ENCODE data around the gene HOXA7.

DNA sequence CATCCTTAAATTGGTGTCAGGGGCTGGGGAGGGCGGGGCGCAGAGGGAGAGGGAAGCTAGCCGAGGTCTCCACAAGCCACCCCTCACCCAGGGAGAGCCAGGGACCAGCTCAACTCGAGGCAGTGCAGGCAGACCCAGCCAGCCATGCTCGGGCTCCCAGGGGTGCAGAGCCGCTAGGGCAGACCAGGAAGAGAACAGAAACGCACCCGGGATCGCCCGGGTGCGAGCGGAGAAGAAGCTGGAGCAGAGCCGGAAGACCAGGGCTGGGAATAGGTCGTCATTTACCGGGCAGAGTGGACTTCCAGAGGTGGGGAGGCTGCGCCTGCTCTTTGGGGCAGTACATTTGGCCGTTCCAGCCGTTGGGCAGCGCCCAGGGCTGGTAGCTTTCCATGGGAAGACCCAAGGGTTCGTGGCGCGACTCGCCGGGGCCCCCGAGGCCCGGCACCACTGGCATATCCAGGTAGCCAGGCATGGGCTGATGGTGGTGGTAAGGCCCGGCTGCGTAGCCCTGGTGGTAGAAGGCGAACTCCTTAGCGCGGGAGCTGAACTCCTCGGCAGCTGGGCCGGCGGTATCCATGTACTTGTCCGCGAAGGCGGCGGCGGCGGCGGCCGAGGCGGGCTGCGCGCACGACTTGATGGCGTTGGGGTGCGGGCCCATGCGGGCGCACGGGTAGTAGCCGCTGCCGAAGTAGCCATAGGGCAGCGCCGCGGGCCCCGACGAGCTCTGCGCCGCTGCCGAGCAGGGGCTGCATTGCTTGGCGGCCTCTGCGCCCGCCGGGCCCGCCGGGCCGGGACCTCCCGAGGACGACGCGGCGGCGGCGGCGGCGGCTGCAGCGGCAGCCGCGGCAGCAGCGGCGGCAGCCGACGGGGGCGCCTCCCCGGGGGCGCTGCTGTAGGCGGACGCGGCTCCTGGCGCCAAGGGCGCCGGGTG is 42.7 kb upstream of the HOXA7 start:
- TF ChIP-seq, protein P1, sequence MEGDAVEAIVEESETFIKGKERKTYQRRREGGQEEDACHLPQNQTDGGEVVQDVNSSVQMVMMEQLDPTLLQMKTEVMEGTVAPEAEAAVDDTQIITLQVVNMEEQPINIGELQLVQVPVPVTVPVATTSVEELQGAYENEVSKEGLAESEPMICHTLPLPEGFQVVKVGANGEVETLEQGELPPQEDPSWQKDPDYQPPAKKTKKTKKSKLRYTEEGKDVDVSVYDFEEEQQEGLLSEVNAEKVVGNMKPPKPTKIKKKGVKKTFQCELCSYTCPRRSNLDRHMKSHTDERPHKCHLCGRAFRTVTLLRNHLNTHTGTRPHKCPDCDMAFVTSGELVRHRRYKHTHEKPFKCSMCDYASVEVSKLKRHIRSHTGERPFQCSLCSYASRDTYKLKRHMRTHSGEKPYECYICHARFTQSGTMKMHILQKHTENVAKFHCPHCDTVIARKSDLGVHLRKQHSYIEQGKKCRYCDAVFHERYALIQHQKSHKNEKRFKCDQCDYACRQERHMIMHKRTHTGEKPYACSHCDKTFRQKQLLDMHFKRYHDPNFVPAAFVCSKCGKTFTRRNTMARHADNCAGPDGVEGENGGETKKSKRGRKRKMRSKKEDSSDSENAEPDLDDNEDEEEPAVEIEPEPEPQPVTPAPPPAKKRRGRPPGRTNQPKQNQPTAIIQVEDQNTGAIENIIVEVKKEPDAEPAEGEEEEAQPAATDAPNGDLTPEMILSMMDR (IDR thresholded peaks at IDR 0.05), result no peak
- no peak for TF ChIP-seq POLR2A (IDR thresholded peaks at IDR 0.05)
